GM21528 (cell line): ENCODE measurements around the gene ABCA10.
"Not testable (repeated sequence)": the region's sequence is repeated elsewhere in the genome, so short reads cannot be mapped to it uniquely, and the experiment has no call there.

Experiments
- ATAC-seq: cut with Tn5 transposase; IDR thresholded peaks from one replicate; pipeline ENCODE4 v1.9.1; 2021; ENCODE audit warnings: mild to moderate bottlenecking, moderate library complexity; ENCODE audit not compliant: unreplicated experiment, low FRiP score

ABCA10 gene

DNA sequence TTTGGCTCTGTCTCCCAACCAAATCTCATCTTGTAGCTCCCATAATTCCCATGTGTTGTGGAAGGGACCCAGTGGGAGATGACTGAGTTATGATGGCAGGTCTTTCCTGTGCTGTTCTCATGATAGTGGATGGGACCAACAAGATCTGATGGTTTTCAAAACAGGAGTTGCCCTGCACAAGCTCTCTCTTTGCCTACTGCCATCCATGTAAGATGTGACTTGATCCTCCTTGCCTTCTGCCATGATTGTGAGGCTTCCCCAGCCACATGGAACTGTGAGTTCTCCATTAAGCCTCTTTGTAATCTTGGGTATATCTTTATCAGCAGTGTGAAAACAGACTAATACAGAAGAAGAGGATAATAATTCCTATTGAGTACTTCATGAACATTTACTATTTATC lies 60.0 kb downstream of the ABCA10 start:
- not testable (repeated sequence) for ATAC-seq

DNA sequence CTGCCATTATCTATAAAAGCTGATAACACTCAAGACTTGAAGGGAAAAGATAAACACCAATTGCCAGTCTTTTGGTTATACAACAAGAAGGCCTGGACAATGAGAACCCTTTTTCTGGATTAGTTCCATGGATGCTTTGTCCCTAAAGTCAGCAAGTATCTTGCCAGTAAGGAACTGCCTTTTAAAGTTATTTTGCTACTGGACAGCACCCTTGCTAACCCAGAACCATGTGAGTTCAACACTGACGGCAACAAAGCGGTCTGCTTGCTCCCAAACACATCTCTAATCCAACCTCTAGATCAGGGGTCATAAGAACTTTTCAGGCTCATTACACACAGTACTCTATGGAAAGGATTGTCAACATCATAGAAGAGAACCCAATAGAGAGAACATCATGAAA lies 61.7 kb downstream of the ABCA10 start:
- ATAC-seq: no peak

DNA sequence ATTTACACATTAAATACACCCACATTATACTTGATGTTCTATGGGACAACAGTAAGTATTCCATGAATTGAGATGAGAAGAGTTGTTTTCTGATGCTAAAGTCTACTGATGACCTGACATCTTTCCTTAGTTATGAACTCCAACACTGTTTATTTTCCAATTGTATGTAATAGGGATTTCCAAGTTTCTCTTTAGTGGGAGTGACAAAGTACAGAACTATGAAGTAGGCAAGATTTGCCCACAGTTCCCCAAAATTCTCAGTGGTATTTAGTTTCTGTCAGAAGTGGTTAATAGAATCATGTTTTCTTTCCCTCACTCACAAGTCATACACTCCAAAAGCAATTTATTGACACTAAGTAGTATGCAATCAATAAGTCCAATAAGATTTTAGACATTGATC lies 64.4 kb downstream of the ABCA10 start:
- no peak for ATAC-seq

DNA sequence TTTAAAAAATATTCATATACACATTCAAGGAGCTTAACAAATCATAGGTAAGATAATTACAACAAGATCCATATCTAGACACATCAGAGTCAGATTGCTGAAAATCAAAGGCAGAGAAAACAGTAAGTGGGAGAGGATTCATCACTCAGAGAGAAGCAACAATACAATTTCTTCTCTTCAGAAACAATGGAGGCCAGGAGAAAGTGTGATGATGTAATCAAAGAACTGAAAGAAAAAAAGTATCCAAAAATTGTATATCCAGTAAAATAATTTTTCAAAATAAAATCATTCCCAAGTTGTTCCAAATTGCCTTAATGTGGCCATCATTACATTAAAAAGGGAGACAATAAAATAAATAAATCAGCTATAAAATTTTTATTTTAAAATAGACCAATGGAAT lies 69.2 kb downstream of the ABCA10 start:
- no peak for ATAC-seq

DNA sequence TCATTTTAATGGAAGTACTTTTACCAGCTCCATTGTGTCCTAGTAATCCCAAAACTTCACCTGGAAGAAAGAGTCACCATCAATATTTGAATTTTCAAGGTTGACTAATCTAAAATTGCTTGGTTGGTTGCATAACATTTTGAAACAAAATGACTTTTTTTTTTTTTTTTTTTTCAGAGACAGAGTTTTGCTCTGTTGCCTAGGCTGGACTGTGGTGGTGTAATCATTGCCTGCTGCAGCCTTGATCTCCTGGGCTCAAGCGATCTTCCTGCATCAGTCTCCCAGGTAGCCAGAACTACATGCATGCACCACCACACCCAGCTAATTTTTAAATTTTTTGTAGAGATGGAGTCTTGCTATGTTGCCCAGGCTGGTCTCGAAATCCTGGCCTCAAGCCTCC lies 74.4 kb downstream of the ABCA10 start:
- ATAC-seq: no peak

DNA sequence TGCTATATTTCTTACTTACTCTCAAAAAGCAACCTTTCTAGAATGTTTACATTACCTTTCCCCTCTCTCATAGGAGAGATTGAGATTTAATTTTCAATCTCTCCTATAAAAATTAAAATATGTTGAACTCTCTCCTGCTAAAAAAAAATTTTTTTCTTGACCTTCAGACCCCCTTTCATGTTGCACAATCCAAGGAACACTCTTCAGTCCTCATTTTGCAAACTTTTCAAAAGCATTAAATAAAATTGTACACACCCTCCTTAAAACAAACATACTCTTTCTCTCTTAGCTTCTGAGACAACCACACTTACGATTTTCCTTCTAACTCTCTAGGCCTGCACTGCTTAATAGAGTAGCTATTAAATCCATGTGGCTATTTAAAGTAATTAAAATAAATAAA lies 78.3 kb downstream of the ABCA10 start:
- no peak for ATAC-seq

DNA sequence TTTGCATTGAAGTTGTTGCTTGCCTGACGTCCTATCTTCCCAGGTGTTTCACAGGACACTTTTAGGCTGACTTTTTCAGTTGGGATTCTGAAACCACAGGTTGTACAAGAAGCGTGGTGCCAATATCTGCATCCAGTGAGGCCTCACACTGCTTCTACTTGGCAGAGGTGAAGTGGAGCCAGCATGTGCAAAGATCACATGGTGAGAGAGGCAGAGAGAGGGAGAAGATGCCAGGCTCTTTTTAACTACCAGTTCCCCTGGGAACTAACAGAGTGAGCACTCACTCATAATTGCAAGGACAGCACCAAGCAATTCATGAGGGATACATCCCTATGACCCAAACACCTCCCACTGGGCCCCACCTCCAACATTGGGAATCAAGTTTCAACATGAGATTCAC lies 81.2 kb downstream of the ABCA10 start:
- no peak for ATAC-seq

DNA sequence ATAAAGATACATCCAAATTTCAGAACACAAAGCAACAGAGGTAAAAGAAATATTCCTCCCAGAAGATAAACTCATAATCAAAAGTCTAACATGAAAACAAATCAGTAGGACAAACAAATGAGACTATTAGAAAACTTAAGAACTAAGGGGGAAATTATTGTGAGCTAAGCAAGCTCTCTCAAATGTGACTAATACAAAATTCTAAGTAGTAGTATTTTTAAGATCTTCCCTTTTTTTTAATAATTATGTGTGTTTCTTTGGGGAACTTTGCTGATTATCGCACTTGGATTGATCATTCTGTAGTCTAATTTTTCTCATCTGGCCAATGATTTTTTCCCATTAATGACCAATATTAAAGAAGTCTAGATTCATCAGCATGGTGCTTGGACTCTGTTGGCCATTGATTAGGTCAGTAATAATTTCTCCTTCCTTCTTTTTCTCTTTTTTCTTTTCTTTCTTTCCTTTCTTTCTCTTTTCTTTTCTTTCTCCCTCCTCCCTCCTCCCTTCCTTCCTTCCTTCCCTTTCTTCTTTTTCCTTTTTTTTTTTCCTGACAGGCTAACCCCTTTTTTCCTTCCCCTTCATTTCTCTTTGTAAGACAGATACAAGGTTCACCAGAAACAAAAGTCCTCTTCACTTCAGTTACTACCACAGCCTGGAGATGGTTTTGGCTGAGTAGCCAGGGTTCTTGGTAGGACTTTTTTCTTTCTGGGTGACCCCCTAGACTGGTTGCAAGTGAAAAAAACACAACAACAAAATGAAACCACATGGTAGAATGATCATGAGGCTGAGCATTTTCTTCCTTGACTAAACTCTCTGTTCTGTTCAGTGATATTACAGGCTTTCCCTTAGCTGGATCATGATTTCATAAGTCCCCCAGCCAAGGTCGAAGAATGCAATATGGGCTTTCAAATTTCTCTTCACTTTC lies 84.0 kb downstream of the ABCA10 start:
- no peak for ATAC-seq

DNA sequence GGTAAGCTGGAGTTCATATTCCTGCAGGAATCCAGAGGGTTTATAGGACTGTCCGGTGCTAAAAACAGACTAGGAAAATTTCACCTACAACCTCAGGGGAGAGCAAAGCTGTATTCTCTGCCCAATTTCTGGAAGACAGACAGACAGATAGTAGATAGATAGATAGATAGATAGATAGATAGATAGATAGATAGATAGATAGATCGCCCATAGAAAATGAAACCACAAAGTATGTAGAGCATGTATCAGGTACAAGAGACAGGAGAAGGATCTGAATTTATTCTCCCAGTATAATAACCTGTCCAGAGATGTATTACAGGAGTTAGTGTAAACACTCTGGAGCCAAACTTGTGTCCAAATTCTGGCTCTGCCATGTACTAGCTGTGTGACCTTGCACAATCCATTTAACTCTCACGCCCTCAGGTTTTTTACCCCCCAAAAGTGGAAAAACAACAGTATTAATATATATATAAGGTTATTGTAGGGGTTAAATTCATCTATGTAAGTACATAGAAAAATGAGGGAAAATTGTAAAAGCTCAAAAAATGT lies 84.9 kb downstream of the ABCA10 start:
- ATAC-seq: no peak

DNA sequence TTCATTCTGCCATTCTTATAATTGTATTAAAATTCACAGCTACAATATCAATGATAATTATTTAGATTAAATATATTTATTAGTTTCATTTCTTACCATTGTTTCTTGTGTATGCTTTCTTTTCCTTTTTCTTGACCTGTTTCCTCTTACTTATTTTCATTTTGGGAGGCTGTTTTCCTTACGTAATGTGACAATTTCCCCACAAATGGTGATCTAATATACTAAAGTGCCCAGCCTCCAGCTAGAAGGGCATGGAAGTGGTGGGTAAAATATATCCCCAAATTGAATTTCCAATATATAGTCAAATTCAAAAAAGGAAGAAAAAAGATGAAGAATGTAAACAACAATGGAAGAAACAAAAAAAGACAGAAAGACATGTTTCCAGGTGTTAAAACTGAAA lies 85.5 kb downstream of the ABCA10 start:
- ATAC-seq: no peak

DNA sequence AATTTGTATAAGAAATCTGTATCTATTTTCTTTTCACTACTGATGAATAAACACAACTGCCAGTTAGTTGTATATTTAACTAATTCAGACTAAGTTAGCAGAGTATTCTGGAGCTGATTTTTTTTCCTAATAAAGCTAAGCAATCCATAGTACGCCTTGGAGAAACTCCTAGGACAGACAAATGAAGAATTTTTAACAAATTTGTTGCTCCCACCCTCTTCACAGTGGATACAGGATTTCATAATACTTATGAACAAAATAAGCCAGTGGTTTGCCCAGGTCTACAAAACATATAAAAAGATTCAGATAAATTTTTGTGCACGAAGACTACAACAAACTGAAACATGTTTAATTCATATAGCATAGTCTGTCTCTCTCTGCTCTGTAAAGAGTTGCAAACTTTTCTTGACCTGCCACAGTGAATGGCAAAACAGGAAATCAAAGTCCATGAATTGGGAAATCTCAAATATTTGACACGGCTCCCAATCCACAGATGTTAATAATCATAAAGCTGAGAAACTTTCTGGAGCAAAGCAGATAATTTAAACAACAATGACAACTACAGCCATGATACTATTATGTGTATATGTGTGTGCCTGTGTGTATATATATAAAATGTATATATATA lies 86.3 kb downstream of the ABCA10 start:
- no peak for ATAC-seq

DNA sequence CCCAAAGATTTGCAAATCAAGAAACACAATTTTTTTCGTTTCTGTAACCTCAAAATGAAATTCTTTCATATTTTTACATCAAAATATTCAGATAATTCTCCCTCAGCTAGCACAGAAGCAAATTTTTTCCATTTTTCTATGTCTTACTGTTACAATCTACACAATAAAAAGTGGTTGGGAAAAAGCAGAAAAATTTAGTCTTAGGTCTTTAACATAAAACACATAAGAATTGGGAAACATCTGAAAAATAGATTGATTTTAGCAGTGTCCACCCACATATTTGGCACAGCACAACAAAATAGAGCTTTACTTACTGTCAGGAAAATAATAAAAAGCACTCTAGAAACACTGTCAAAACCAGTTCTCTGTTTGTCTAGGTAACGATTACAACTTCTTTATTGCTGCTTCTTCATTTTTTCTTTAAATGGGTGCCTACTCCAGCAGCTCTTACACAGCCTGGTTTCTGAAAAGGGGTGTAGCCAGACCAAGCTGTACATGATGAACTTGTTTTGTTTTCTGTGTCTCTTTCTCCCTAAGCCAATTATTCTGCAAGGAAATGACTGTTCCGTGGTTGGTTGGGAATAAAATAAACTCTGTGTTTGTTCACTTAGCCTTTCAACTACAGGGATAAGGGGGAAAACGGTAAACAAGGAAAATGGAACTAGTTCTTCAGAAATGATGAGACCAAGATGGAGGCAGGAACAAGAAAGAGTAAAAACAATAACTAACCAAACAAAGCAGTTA lies 87.0 kb downstream of the ABCA10 start, which contains the start of gene ABCA6:
TSS of gene ABCA6 (minus strand) at position 465 of the 744 bp plus-strand sequence. CDS start 1,192 bp downstream, outside the sequence.
- no peak for ATAC-seq

DNA sequence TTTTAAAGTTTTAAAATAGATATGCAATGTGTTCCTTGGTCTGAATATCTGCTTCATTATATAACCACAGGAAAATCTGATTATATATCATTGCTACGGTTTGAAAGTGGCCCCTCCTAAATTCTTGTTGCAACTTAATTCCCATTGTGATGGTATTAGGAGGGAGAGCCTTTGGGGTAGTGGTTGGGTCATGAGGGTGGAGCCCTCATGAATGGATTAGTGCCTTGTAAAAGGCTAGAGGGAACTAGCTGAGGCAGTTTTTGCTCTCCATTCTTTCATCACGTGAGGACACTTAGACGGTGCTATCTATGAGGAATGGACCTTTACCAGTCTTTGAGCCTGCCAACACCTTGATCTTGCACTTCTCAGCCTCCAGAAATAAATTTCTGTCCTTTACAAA lies 94.5 kb downstream of the ABCA10 start:
- ATAC-seq: no peak

DNA sequence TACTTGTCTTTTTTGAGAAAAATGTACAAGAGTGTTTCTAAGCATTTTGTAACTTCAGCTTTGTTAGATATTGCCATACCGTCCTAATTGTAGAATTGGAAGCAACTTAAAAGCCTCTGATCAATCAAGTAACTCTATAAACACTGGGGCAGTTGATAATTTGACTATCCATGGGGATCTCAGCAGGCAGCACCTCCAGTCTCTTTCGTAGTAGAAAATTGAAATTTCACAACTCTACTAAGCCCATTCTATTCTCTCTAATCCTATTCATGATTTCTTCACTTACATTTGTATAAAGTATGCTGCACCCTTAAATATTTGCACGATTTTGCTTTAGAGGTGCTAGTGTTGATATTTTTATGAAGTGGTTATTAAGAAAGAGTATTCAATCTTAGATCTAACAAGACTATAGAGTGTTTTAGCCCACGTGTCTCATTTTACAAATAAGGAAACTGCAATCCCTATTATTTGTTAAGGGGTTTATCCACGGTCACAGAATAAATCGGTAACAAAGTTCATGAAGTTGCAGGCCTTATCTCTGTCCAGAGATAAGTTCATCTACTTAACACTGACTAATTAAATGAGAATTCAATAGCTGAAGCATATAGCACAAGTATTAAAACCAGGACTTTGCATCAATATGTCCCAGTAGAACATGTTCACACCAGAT lies 97.9 kb downstream of the ABCA10 start:
- no peak for ATAC-seq

DNA sequence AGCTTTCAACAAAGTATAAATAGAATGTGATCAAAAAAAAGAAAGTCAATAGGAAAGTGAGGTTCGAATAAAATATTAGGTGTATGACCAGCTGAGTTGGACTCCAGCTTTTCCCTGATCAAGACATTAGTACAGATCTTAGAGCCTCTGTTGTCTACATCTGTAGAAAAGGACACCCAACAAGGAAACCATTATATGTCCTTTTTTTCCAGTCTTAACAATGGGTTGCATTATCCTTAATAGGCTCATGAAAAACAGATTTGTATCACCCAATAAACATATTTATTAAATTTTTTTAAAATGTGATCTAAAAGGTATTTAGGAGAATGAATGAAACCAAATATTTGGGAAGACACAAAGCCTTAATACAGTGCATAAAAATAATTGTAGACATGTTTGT lies 105.0 kb downstream of the ABCA10 start:
- no peak for ATAC-seq

DNA sequence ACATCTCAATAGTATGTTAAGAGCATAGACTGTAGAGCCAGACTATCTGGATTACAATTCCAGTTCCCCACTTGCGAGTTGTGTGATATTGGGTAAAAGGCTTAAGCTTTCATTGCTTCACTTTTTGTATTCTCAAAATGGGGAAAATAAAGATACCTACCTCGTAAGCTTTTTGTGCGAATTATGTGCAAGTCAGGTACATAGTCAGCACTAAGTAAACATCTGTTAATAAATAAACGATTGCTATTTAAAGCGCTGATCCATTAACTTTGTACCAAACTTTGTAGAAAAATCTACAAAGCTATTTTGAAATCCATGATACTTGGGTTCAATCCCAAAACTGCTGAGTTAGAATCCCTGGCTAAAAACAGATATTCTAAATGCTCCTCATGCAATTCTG lies 106.6 kb downstream of the ABCA10 start:
- ATAC-seq: no peak

DNA sequence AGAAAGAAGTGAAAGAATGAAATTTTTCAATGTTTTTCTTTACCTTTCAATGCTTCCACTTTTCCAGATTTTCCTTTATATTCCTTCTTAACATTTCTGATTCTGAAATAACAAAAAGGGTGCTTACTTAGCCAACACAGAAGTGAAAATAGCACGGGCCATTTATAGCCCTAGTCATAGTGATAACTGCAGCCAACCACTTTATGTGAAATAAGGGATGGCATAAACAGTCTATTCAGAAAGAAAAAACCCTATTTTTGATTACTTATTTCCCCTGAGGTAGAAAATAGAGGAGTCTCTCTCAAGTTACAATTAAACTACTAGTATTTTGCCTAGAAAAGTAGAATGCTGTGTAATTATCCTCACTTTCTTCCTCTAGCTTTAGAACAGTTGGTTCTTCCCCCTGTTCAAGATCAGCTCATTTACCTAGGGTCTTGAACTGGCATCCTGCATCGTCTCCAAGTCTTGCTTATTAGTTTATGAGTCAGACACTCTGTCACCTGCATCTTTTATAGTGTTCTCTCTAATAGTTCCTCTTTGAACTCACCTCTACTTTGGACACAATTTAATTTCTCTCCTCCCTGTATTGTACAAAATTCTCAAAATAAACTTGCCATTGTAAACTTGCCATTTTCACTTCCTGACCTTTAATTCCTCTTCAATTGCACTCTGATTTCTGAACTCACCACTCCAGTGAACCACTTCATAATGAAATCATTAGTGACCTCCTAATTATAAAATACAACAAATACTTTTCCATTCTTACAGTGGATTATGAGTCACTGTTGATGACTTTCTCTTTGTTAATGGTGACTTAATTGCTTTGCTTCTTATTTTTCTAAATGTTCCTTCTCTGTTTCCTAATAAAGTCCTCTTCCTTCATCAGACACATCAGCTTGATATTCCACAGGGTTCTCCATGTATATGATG lies 110.5 kb downstream of the ABCA10 start:
- peak; percentile 39 for ATAC-seq

DNA sequence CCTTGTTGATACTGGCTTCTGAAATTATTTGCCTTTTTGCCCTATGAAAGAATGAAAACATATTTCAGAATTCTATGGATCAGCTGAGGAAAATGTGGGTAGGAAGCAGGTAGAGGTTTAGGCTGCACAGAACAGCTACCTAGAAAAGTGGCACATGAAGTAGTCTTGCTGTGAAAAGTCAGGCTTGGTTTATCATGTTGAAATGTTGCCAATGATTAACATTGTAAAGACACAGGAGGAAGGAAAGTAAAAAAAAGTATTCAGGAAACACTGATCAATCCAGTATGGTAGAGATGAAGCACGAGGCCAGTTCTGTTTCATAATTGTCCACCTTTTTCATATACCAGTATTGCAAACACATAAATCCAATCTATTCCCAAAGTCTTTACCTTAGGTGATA lies 116.8 kb downstream of the ABCA10 start:
- no peak for ATAC-seq
